ENCODE measurements around the gene BTBD19. TPM values are rescaled to one million over a fixed set of nuclear protein-coding genes. Genes with fewer than 3 reads are reported as not detected.
A peak's percentile ranks its signal among the peaks of the same experiment; 100 is the strongest.

Gene BTBD19
- total and polyA plus RNA-seq, 2 of the 4 experiments (the other 2 are of a cell fraction), result 0.90 to 17.2 TPM

DNA sequence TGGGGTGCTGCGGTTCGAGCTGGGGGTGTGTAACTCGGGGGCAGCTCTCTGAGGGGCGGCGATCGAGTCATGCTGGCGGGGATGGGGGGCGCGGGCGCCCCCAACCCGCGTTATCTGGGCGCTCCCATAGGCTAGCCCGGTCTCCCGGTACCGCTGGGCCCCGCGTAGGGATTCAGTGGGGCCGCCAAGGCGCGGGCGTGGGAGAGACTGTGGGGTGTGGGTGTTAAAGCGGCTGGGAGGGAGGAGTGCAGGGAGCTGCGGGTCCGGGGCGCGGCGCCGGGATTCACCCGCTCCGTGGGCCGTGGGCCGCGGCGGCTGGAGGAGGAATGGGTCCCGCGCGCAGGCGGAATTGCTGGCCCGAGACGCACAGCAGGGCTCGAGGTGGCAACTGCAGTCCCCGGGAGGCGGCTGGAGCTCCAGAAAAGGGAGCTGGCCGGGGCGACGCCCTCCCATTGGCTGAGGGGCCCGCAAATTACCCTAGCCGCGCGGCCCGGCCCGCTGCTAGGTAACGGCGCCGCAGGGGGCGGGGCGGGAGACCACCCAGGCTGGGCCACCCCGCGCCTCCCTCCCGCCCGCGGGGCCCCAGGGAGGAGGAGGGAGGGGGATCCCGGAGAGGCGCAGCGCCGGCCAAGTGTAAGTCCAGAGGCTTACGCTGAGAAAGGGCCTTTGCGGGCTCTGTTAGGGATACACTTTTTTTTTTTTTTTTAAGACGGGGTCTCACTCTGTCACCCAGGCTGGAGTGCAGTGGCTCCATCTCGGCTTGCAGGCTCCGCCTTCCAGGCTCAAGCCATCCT is 34.7 kb downstream of the BTBD19 start, which contains the start of gene PTCH2:
TSS of gene PTCH2 (minus strand) at position 392 of the 794 bp plus-strand sequence. CDS start at position 71, 321 bp downstream.
- H3K18ac ChIP-seq (ENCODE audit: low read depth, low read length), result no peak within 1 kb of the TSS
- H3K4me2 ChIP-seq (ENCODE audit: low read depth, low read length), result peak within 1 kb of the TSS; percentile 54
- TF ChIP-seq RCOR1 (IDR thresholded peaks at IDR 0.05; ENCODE audit: insufficient replicate concordance, low read length) (no peak), MAZ (IDR thresholded peaks at IDR 0.05; ENCODE audit: borderline replicate concordance, low read depth, low read length) (peak; percentile 84; the same call in 1 of the 2 replicates)
- H4K8ac ChIP-seq (ENCODE audit: low read depth in 2 of 2, low read length in 2 of 2), result peak within 1 kb of the TSS in 1 of 2 experiments; percentile 9; a peak in 1 of 4 replicates
- H4K20me1 ChIP-seq (ENCODE audit: insufficient read depth, low read length), result no peaks in the 10 kb centered on the region
- POLR2A ChIA-PET (ENCODE audit: unreplicated experiment), result interaction anchor here (1.2 kb wide), 1 partner anchor 24 kb away, joined by 8 read pairs; no protein-coding TSS in a partner anchor
- H3K9ac ChIP-seq (ENCODE audit: low read depth, low read length), result no peak within 1 kb of the TSS
- peak within 1 kb of the TSS; percentile 16; the same call in 1 of the 2 replicates for H3K23ac ChIP-seq (ENCODE audit: low read depth, low read length)
- intact Hi-C loops (cut with micrococcal nuclease) (no loop called here), dilution Hi-C loops (cut with HindIII; ENCODE audit: low sequenced_read_pairs, unreplicated experiment) (no loop called here), in situ Hi-C loops (cut with MboI; ENCODE audit: low sequenced_read_pairs) (no loop called here)
- H2BK20ac ChIP-seq (ENCODE audit: low read depth, low read length), result no peak within 1 kb of the TSS
- no peaks in the 10 kb centered on the region; the same call in 1 of the 2 replicates for H3K27me3 ChIP-seq (ENCODE audit: control insufficient read depth, insufficient read depth, low read length)
- H3K36me3 ChIP-seq (ENCODE audit: control insufficient read depth, insufficient read depth, low read length), result no peaks in the 10 kb centered on the region
- H2BK15ac ChIP-seq (ENCODE audit: low read depth, low read length), result no peak within 1 kb of the TSS
- peak within 1 kb of the TSS; percentile 51 for H3K4me3 ChIP-seq (ENCODE audit: insufficient read depth, low read depth, low read length)
- peak within 1 kb of the TSS; percentile 93 for H2AFZ ChIP-seq (replicated peaks; ENCODE audit: low read length, poor library complexity)
- CTCF ChIA-PET, result no interaction called here
- peak within 1 kb of the TSS; percentile 31; the same call in 1 of the 2 replicates for H3K14ac ChIP-seq (replicated peaks; ENCODE audit: low read depth, low read length)
- no peak within 1 kb of the TSS for H2BK120ac ChIP-seq (ENCODE audit: low read depth, low read length)
- BruUV-seq (replicated peaks), result no TSS peak
- H2AK9ac ChIP-seq (replicated peaks; ENCODE audit: low read depth, low read length, poor library complexity), result peak within 1 kb of the TSS; percentile 89
- H2AK5ac ChIP-seq (ENCODE audit: low read depth, low read length), result peak within 1 kb of the TSS; percentile 29; the same call in 1 of the 2 replicates
- no peaks in the 10 kb centered on the region for H3K4me1 ChIP-seq (ENCODE audit: control insufficient read depth, insufficient read depth, low read length)
- ATAC-seq (ENCODE audit: low read depth) (peak; percentile 95), DNase-seq (peak; percentile 53)
- H3K27ac ChIP-seq (ENCODE audit: insufficient read depth, low read length), result no peak within 1 kb of the TSS; the same call in 1 of the 2 replicates
- no peak within 1 kb of the TSS for H4K91ac ChIP-seq (ENCODE audit: insufficient read depth, low read depth, low read length)
- no peaks in the 10 kb centered on the region for H3K9me3 ChIP-seq (ENCODE audit: control insufficient read depth, insufficient read depth, low read length)
- H3K56ac ChIP-seq (ENCODE audit: extremely low read depth, insufficient read depth, low read length), result no peak within 1 kb of the TSS; the same call in 1 of the 2 replicates
- no peak within 1 kb of the TSS for H2BK5ac ChIP-seq (ENCODE audit: low read depth, low read length, poor library complexity, severe bottlenecking)
- H3K4ac ChIP-seq (ENCODE audit: low read depth, low read length), result peak within 1 kb of the TSS; percentile 20; the same call in 1 of the 2 replicates
- H4K5ac ChIP-seq (ENCODE audit: low read depth, low read length), result no peak within 1 kb of the TSS
- no peaks in the 10 kb centered on the region for H3K79me1 ChIP-seq (ENCODE audit: low read depth in 1 of 2, low read length in 2 of 2)
- 0% methylated on average over 21 of the region's 72 CpGs; no CpG with 5 or more reads in 1 of the 2 experiments for whole genome bisulfite sequencing, 2 experiments (ENCODE audit: extremely low coverage in 2 of 2, insufficient read length in 1 of 2)
- H3K9me1 ChIP-seq (ENCODE audit: insufficient read depth, low read length), result no peaks in the 10 kb centered on the region; the same call in 1 of the 2 replicates

Measured in IMR-90 (cell line).